HG02870 (cell line): ENCODE data around the gene RABL2B.

Experiments
- ATAC-seq: cut with Tn5 transposase; IDR thresholded peaks from one replicate; pipeline ENCODE4 v1.9.1; 2021; ENCODE audit warnings: mild to moderate bottlenecking, moderate library complexity; ENCODE audit not compliant: unreplicated experiment

The RABL2B gene

GRCh38 chr22:50738649-50739227, 44.7 kb downstream of the RABL2B start:
- no peak for ATAC-seq

DNA sequence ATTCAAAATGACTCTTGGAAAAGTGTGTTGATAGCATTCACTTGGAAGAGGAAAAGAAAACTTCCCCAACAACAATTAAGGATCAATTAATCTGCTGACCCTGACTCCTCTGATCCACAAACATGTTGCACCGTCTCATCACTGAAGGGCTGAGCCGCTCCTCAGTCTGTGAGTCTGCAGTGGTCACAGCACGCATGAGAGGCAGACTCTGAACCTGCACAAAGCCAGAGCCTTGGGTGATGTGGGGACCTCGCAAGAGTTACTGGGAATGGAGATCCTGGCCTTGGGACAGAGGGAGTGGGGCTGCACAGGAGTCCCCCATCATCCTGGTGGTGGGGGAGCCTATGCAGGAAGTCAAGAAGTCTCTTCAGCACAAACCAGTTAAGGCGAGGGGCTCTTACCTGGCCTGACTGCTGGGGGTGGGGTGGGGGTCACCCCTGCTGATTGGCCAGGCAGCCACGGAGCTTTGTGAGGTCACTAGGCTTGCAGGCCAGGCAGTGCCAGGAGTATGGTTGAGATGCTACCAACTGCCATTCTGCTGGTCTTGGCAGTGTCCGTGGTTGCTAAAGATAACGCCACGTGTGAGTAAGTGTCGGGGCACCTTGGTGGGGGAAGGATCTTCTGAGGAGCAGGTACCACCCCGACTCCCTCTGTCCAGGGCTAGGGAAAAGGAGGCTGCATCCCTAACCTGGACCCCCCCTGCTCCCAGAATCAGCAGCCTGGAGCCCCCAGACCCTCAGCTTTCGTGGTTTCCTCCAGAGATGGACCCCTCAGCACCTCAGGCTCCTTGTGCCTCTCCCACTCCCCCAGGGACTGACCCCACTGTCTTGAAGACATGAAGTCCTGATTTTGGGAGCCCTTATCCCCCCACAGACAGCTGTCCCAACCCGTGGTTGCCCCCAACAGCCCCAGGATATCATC, 45.4 kb downstream of the RABL2B start, which contains the start of gene ACR:
Gene ACR (plus strand): TSS at position 477 of the 921 bp plus-strand sequence. CDS start 32 bp downstream, at position 509.
- no peak for ATAC-seq

DNA sequence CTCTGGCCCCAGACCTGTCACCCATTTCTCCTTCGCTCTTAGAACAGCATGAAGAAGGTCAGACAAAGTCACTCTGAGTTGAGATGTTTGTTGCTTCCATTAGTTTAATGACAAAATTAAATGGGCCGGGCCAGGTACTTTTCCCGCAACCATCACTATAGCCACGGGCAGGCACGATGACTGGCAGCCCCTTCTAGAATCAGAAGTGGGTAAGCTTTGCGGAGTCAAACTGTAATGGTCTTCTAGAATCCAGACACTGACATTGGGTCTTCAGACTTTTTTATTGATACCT, 47.8 kb downstream of the RABL2B start:
- ATAC-seq: no peak

GRCh38 chr22:50734986-50735738, 48.3 kb downstream of the RABL2B start:
- no peak for ATAC-seq

DNA sequence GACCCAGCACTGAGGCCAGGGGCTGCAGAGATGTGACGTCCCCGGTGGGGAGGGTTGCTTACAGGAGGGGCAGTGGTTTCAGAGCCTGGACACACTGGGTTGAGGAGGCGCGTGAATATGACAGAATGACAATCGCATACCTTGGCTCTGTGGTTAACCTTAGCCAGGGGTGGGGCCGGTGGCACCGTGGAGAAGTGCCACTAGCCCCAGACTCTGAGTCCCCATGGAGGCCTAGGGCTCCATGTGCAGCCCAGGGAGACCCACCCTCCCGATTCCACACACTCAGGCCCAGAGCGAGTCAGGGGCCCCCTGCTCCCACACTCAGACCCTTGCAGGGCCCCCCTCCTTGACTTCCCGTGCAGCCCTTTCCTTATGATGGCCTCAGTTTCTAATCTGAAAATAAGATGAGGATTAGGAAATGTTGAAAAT, 49.1 kb downstream of the RABL2B start:
- no peak for ATAC-seq

DNA sequence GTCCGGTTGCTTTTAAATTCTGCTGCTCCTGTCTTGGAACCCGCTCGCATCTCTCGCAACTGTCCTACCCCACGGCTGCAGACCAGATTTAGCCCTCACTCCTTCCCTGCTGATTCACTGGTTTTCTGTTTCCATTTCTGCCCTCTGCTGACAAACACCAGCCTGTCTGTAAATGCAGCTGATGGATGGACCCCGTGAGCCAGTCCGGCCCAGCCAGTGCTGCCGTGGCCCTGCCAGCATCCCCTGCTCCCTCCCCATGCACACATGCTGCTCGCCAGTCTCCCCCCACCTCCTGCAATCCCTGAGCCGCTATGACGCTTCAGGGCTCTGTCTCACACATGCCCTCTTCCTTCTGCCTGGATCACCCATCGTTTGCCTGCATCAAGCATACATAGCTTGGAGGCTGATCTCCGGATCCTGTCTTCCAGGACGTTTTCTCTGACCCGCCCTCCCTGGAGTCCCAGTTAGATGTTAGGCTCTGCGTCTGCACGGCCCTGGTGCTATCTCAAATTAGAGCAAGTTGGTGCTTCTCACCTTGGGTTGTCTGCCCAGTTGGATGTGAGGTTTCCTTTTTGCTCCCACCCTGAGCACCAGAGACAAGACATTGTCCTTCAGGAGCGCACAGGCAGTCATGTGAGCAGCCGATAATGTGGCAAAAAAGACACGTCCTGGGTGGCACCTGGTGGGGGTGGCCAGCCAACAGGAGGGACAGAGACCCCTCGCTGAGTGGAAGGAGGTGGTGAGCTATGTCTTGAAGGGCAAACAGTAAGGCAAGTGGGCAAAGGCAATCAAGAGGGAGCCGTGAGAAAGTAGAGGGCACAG, 49.7 kb downstream of the RABL2B start:
- no peak for ATAC-seq

DNA sequence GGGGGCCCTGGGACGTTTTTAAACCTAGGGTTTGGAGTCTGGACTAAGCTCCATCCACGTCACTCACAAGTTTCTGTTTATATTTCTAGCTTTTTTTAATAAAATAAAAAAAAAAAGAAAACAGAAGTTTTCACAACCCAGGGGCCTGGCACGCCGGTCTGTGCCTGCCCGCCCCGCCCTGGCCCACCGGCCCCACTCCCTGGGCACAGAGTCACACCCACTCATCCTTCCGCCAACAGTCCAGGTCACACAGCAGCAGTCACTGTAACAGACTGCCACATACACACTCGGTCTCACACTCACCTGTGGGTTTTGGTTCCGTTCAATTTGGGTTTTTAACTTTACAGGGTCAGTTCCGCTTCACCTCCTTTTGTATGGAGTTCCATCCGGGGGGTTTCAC, 50.8 kb downstream of the RABL2B start:
- ATAC-seq: no peak

DNA sequence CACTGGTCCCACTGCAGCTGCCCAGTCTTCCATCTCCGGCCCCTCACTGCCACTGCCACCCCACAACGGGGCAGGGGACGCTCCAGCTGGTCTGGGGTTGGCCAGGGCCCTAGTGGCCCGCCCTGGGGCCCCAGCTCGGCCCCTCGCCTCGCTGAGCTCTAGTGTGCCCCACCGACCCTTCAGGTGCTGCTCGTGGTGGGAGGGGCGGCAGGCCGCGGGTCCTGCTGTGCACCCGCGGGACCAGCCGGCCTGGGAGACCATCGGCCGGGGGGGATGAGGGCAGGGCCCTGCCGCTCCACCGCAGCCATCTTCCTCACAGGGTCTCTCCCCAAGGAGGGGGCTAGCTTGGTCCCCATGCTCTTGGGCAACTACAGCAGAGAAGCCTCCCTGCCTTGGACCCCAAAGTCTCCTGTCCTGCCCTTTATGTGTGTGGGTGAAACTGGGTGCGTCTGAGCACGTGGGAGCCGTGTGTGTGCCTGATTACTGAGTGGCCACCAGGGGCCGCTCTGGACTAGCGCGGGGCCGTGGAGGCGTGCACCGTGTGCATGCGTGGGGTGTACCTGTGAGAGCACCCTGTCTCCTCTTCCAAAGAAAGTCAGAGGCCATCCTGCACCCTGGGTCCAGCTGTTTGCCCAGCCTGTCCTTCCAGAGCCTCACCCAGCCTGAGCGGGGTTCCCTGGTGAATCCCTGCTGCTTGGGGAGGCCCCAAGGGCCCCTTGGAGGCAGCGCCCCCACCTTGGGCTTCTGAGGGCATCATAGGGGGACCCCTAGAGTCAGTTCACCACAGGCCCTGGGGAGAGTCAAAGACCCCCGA, 51.4 kb downstream of the RABL2B start:
- ATAC-seq: no peak

- ATAC-seq: no peak
These were observed 52.3 kb downstream of the RABL2B start for GRCh38 chr22:50730941-50731661.

DNA sequence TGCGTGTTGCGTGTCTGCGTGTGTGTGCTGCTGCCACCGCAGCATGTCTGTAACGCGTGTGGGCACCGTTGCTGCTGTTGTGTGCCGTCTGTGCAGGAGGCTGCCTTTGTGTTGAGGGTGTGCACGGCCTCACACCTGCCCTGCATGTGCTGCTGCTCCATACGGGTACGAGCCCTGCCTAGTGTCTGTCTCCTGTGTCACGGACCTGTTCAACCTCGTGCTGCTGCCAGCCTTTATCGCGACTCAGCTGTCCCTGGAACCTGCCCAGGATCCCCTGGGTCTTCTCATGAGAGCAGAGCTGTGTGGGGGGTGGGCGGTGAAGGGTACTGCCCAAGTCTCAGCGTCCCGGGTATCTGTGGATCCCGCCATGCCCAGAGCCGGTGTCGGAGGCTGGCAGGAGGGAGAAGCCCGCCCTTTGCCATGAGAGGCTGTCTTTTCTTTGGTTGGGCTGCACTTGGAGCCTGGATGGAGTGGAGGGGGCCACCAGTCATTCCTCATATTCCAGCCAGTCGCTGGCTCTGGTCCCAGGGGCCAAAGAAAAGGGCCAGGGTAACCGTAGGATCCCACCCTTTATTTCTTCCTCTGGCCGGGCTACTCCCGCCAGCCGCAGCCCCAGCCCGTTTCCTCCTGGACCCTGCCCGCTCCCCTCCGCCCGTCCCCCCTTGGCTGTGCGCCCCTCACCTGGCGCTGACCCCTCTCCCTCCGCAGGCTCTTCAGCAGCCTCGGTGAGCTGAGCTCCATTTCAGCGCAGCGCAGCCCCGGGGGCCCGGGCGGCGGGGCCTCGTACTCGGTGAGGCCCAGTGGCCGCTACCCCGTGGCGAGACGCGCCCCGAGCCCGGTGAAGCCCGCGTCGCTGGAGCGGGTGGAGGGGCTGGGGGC, 53.2 kb downstream of the RABL2B start:
- ATAC-seq: no peak

DNA sequence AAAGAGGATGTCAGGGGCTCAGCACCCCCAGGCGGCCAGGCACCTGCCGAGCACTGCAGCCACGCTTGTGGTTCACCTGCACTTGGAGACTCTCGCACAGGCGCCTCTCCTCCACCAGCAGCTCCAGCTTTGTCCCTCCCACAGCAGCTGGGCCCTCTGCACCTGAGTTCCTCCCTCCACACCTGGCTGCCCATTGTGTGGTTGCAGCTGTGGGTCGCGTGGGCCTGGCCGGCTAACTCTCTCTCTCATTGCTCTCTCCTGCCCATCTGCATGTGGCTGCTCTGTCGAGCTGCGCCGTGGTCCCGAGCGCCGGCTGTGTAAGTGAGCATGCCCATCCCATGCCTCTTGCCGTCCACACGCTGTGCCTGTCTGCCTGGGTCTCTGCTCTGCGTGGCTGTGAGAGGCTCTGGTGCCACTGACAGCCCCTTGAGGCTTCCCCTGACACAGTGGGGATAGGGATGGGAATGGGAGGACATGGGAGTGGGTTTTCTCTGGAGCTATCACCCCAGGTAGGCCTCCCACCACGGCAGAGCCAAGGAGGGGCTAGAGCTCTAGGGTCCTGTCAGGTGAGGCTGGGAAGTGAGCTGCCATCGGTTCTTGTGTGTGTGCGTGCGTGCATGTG, 53.9 kb downstream of the RABL2B start:
- no peak for ATAC-seq

- ATAC-seq: no peak
These were observed 54.9 kb downstream of the RABL2B start for GRCh38 chr22:50728523-50728931.

- no peak for ATAC-seq
These were observed 55.5 kb downstream of the RABL2B start for GRCh38 chr22:50727678-50728522.

GRCh38 chr22:50726643-50727340, 56.6 kb downstream of the RABL2B start:
- no peak for ATAC-seq

DNA sequence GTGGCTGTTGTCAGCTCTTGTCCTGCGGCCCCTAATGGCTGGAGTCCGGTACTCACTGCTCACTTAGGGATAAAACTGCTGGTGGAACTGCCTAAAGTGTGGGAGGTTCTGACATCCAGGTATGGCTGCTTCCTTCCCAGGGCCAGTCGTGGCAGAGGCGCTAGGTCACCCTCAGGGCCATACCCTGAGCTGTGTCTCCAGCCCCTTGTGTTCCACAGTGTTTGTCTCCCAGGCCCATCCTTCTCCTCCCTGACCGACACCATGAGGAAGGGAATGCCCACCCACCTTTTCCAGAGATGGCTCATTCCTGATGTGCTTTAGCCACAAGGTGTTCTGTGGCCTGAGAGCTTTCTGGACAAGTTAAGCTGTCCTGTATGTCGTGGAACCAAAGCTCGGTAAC, 57.8 kb downstream of the RABL2B start:
- no peak for ATAC-seq

GRCh38 chr22:50724616-50725015, 58.8 kb downstream of the RABL2B start:
- ATAC-seq: no peak
